ENCODE results near the gene SLC39A5.
A peak's percentile ranks its signal among the peaks of the same experiment; 100 is the strongest.

Gene SLC39A5, protein sequence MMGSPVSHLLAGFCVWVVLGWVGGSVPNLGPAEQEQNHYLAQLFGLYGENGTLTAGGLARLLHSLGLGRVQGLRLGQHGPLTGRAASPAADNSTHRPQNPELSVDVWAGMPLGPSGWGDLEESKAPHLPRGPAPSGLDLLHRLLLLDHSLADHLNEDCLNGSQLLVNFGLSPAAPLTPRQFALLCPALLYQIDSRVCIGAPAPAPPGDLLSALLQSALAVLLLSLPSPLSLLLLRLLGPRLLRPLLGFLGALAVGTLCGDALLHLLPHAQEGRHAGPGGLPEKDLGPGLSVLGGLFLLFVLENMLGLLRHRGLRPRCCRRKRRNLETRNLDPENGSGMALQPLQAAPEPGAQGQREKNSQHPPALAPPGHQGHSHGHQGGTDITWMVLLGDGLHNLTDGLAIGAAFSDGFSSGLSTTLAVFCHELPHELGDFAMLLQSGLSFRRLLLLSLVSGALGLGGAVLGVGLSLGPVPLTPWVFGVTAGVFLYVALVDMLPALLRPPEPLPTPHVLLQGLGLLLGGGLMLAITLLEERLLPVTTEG

DNA sequence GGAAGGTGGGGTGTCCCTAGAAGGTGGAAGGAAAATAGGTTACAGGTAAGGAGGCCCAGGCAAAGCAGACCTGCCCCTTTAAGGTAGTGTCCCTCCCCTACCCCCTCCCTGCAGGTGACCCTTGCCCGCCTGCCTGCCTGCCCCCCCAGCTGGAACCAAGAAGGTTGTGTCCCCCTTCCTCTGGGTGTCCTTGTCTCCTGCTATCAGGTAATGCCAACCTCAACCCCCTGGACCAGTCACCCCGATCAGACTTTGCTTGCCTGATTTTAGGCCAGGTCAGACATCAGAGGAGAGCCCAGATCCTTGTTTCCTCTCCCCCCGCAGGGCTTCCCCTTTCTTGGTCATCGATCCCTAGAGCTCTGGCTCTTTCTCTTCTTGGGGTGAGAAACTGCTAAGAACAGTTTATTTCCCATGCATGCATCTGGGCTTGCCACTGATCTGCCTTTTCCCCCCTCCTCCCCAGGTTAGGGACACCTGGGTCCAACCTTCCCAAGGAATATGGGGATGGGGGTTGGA, at the start of gene SLC39A5:
Gene SLC39A5 (plus strand): TSS at position 136 of the 516 bp plus-strand sequence. CDS start 1,224 bp downstream, outside the sequence.
- TF ChIP-seq, protein P1, sequence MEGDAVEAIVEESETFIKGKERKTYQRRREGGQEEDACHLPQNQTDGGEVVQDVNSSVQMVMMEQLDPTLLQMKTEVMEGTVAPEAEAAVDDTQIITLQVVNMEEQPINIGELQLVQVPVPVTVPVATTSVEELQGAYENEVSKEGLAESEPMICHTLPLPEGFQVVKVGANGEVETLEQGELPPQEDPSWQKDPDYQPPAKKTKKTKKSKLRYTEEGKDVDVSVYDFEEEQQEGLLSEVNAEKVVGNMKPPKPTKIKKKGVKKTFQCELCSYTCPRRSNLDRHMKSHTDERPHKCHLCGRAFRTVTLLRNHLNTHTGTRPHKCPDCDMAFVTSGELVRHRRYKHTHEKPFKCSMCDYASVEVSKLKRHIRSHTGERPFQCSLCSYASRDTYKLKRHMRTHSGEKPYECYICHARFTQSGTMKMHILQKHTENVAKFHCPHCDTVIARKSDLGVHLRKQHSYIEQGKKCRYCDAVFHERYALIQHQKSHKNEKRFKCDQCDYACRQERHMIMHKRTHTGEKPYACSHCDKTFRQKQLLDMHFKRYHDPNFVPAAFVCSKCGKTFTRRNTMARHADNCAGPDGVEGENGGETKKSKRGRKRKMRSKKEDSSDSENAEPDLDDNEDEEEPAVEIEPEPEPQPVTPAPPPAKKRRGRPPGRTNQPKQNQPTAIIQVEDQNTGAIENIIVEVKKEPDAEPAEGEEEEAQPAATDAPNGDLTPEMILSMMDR (IDR thresholded peaks at IDR 0.05; ENCODE audit: borderline replicate concordance, insufficient read depth, low read depth, low read length): no peak
- H3K4me3 ChIP-seq (ENCODE audit: low read depth, low read length): no peak within 1 kb of the TSS

DNA sequence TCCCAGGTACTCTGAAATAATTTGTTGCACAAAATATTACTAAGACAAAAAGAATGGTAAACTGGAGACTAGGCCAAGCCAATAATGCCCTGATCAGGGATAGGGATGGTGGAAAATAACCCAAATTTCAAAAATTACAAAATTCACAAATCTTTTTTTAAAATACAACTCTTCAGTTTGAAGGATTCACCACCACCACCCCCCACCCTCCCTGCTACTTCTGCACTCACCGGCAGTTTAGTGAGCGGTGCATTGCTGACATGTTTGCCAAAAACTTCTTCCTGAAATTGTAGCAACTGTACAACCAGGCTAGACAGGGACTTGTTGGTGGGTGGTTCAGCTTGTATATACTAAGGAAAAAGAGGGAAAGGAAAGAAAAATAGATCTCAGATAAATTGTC, 42.9 kb upstream of the SLC39A5 start:
- TF ChIP-seq, protein P1 (IDR thresholded peaks at IDR 0.05; ENCODE audit: borderline replicate concordance, insufficient read depth, low read depth, low read length): no peak

DNA sequence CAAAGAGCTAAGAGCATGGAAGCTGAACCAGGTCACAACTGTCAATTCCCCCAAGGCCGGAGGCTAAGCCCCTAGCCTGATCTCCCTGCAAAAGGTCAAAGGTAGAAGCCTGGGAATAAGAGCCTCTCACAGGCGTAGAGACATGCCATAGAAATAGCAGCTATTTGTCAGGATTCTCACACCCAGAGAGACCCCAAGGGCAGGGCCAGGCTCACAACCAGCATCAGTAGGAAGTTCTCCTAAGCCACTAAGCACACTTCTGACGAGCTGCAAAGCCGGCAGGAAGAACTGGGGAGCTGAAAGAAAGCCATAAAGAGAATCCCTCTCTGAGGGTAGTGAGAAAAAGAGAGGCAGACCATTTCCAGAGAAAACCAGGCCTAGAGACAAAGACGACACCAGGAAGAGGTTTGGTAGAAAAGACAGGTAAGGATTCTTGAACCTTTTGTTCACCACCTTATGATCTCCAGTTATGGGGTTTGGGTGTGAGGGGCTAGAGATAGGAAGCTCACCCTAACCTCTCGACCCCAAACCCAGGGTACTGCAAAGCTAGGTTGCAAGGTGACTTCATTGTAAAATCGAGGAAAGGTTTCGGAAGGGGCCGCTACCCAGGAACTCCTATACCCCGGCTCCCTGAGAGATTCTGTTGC, 41.6 kb upstream of the SLC39A5 start:
- peak overlapping the region; percentile 81 for H3K4me3 ChIP-seq (ENCODE audit: low read depth, low read length)
- TF ChIP-seq, protein P1 (IDR thresholded peaks at IDR 0.05; ENCODE audit: borderline replicate concordance, insufficient read depth, low read depth, low read length): no peak

More for the DNA sequence above, 42.9 kb upstream of the SLC39A5 start:
- no peak overlapping the region for H3K4me3 ChIP-seq (ENCODE audit: low read depth, low read length)

DNA sequence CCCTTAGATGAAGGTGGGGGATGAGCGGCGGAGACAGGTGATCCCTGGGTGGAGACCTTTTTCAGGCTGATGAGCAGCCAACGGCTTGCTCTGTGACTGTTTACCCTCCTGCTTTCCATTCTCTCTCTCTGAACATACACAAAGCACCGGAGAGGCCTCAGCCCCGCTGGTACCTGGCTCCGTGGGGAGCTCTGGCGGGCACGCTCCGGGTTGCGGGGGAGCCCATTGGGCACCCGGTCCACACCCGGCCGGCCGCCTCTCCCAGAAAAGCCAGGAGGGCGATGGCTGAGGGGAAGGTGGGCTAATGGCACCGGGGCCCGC, 41.1 kb upstream of the SLC39A5 start:
- TF ChIP-seq, protein P1 (IDR thresholded peaks at IDR 0.05; ENCODE audit: borderline replicate concordance, insufficient read depth, low read depth, low read length): no peak
- H3K4me3 ChIP-seq (ENCODE audit: low read depth, low read length): peak overlapping the region; percentile 81

DNA sequence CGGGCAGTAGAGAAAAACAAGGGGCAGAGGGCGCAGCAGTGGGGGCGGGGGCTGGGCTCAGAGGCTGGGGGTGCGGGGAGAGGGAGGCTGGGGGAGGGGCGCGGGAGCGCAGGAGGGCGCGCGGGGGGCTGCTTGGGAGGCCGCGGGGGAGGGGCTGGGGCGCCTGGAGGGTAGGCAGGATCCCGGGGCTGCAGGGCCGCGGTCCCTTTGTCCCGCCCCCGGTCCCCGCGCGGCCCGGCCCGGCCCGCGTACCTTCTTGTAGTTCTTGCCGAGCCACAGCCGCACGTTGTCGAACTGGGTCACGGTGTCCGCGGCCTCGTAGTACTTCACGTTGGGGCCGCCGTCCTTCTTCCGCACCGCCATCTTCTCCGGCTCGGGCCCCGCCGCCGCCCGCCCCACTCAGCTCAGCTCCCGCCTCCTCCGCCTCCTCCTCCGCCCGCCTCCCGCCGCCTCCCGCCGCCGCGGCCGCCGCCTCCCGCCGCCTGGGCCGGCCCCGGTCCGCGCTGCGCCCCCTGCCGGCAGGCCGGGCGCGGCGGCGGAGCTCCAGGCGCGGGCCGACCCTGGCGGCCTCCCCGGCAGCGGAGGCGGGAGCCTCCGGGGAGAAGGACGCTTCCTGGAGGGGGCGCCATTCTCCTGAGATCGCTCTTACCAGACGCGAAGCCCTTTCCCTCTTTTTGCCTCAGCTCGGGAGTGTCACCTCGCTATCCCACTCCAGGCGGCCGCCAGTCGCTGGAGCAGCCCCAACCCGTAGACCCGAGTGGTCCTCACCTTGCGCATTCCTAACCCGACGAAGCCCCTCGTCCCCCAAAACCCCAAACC, 40.5 kb upstream of the SLC39A5 start, which contains the start of gene SMARCC2:
Gene SMARCC2 (minus strand): TSS at position 385 of the 819 bp plus-strand sequence. CDS start 22 bp downstream, at position 363.
- H3K4me3 ChIP-seq (ENCODE audit: low read depth, low read length): peak within 1 kb of the TSS; percentile 81
- TF ChIP-seq, protein P1 (IDR thresholded peaks at IDR 0.05; ENCODE audit: borderline replicate concordance, insufficient read depth, low read depth, low read length): peak; percentile 88

DNA sequence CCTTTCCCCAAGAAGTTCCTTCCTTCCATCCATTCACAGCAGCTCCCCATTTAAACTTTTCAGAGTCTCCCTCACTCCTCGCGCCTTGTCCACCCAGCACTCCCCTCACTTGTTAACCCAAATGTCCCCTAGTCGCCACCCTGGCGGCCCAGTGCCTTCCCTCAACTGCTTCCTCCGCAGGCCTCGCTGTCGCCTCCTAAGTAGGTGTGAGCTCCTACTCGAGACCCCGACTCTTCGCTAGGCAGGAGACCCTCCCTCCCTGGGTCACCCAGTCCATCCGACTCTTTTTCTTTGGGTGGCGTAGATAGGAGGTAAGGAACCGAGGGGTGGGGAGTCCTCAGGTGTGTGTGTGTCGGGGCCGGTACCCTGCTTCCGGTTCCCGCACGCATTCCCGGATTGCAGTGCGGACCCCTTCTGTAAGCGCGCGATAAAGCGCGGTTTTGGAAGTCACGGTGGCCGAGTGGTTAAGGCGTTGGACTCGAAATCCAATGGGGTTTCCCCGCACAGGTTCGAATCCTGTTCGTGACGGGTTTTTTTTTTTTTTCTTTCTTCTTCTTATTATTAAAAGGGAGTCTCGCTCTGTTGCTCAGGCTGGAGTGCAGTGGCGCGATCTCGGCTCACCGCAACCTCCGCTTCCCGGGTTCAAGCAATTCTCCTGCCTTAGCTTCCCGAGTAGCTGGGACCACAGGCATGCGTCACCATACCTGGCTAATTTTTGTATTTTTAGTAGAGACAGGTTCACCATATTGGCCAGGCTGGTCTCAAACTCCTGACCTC, 39.7 kb upstream of the SLC39A5 start:
- TF ChIP-seq, protein P1 (IDR thresholded peaks at IDR 0.05; ENCODE audit: borderline replicate concordance, insufficient read depth, low read depth, low read length): no peak
- H3K4me3 ChIP-seq (ENCODE audit: low read depth, low read length): peak overlapping the region; percentile 53

Data from GM12875 (cell line).